ENCODE measurements around the gene TMEM218.

DNA sequence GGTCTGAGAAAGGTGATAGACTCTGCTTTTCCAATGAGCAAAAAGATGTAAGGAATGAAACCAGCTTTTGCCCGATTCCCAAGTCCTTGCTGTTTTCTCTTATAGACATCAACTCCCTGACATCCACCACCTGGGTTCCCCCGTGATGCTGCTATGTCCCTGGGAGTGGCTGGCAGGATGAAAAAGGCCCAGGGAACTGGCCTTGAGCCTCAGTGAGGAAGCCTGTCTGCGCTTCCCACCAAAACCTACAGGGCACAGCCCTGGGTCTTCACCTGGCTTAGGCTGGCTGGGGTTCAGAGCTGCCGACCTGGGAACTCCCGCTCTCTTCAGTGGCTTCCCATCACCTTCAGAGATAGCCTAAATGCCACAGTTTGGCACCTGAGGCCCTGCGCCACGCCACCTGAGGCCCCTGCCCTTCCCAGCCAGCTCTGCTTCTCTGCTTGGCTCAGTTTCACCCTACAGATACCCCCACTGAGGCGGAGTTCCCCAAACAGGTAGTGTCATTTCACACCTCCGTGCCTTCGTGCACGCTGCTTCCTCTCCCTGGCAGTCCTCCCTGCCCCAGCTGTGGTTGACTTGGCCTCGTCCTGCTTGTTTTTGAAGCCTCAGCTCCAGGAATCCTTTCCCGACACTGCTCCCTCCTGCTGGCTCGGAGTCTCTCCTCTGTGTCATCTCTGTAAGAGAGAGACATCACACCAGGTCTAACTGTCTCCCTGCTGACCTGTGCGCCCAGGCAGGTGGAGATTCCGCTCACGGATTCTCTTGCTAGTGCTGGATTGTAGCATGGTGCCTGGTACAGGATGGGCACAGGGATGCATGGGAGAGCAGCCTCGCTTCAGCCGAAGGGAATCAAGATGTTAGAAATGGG is 37.6 kb downstream of the TMEM218 start:
- TF ChIP-seq, protein P1, sequence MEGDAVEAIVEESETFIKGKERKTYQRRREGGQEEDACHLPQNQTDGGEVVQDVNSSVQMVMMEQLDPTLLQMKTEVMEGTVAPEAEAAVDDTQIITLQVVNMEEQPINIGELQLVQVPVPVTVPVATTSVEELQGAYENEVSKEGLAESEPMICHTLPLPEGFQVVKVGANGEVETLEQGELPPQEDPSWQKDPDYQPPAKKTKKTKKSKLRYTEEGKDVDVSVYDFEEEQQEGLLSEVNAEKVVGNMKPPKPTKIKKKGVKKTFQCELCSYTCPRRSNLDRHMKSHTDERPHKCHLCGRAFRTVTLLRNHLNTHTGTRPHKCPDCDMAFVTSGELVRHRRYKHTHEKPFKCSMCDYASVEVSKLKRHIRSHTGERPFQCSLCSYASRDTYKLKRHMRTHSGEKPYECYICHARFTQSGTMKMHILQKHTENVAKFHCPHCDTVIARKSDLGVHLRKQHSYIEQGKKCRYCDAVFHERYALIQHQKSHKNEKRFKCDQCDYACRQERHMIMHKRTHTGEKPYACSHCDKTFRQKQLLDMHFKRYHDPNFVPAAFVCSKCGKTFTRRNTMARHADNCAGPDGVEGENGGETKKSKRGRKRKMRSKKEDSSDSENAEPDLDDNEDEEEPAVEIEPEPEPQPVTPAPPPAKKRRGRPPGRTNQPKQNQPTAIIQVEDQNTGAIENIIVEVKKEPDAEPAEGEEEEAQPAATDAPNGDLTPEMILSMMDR (IDR thresholded peaks at IDR 0.05; ENCODE audit: insufficient read depth, low read length), result no peak
- TF ChIP-seq POLR2AphosphoS5 (IDR thresholded peaks at IDR 0.05; ENCODE audit: low read depth) (no peak), GABPA (IDR thresholded peaks at IDR 0.05; ENCODE audit: low read depth) (no peak), SPI1 (IDR thresholded peaks at IDR 0.05; ENCODE audit: borderline replicate concordance, low read depth) (no peak)
- TF ChIP-seq, protein P2, sequence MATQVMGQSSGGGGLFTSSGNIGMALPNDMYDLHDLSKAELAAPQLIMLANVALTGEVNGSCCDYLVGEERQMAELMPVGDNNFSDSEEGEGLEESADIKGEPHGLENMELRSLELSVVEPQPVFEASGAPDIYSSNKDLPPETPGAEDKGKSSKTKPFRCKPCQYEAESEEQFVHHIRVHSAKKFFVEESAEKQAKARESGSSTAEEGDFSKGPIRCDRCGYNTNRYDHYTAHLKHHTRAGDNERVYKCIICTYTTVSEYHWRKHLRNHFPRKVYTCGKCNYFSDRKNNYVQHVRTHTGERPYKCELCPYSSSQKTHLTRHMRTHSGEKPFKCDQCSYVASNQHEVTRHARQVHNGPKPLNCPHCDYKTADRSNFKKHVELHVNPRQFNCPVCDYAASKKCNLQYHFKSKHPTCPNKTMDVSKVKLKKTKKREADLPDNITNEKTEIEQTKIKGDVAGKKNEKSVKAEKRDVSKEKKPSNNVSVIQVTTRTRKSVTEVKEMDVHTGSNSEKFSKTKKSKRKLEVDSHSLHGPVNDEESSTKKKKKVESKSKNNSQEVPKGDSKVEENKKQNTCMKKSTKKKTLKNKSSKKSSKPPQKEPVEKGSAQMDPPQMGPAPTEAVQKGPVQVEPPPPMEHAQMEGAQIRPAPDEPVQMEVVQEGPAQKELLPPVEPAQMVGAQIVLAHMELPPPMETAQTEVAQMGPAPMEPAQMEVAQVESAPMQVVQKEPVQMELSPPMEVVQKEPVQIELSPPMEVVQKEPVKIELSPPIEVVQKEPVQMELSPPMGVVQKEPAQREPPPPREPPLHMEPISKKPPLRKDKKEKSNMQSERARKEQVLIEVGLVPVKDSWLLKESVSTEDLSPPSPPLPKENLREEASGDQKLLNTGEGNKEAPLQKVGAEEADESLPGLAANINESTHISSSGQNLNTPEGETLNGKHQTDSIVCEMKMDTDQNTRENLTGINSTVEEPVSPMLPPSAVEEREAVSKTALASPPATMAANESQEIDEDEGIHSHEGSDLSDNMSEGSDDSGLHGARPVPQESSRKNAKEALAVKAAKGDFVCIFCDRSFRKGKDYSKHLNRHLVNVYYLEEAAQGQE (IDR thresholded peaks at IDR 0.05; ENCODE audit: insufficient replicate concordance, low read depth), result no peak

All from HL-60 (cell line).